Renal cortical epithelial cell (primary cell): ENCODE results near the gene CCDC150. TPM values are rescaled to one million over a fixed set of nuclear protein-coding genes. Genes with fewer than 3 reads are reported as not detected.

Experiments used
- DNase-seq: peaks from one replicate; pipeline ENCODE4 v3.0.0-alpha.2; 2011; ENCODE audit warnings: low read depth
- total RNA-seq: library from RNA; depleted of rRNA; stranded (reverse); fragments of >200 nt; gene quantifications from 2 replicates; pipeline ENCODE4 v1.2.3, GENCODE V29; 2014

The CCDC150 gene
- 3.2 and 4.3 TPM in 2 replicates for total RNA-seq

GRCh38 chr2:196639180-196640030, at the start of gene CCDC150:
CCDC150 (plus strand) TSS chr2:196639715; CDS start chr2:196639767, 52 bp downstream.
- peak; percentile 83 for DNase-seq

- no peak for DNase-seq
Observed at GRCh38 chr2:196590286-196590685, 49.2 kb upstream of the CCDC150 start.

DNA sequence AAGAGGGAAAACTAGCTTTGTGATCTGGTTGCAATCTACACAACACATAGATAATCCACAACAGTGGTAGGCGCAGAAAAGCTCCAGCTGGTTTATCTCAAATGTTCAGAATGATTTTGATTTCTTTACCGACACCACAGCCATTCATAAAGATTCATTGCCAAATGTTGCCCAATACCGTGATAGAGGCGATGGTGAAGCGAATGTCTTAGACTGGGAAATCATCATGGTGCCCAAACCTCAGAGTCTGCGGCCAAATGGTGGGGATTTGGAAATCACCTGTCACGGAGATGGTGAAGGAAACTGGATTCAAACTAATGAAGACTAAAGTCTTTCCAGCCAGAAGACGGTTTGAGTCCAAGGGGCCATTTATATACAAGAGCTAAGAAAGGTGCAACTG, 48.5 kb upstream of the CCDC150 start:
- DNase-seq, result no peak

DNA sequence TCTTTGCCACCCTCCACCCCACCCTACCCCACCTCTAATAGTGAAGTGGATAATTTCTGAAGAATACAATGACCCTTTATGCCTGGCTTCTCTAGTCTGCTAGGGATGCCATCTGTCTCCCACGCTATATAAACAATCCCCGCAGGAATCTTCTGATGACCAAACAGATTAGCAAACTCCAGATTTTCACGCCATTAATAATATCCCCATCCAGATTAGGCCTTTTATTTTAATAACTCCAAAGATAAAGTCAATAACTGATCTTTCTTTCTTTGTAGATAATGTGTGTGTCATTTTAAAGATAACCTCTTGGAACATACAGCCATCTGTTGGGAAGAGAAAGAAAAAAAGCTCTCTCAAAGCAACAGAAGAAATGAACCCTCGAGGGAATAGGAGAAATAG, 47.9 kb upstream of the CCDC150 start:
- no peak for DNase-seq

GRCh38 chr2:196592331-196592910, 47.1 kb upstream of the CCDC150 start:
- no peak for DNase-seq

DNA sequence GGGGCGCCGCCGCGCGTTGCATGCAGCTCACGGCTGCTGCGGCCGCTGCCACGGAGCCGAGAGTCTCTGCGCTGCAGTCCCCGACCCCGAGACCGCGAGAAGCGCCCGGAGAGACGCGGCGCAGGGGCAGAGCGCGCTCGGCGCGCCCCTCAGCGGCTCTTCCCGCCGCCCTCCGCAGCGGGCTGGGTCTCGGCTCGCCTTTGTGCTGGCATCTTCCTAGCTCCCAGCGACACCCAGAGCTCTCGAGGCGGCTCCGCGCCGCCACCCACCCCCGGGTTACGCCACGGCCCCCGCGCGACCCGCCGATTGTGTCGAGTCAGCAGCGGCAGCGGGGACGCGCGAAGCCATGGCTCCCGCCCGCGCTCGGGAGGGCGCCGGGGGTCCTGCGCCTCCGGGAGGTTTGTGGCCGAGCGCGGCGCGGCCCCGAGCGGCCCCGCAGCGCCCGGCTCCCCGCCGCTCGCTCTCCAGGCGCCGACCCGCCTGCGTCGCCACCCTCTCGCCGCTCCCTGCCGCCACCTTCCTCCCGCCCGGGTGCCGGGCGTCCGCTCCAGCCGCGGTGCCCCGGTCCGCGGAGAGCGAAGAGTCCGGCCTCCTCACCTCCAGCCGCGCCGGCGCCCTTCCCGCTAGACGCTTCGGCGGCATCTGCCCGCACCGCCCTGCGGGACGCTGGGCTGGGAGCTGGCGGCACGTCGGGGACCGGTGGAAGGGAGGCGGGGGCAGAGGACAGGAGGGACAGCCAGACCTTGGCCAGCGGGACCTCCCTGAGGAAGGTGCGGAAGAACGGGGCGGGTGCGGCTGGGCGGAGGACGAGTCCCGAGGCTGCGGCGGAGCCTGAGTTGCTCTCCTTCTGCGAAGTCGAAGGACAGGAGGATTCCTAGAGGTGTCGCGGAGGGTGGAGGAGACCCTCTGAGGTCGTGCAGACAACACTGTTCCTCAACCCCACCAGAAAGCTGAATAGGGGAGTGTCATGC, 46.3 kb upstream of the CCDC150 start, which contains the start of gene HECW2:
HECW2 (minus strand) TSS at position 644 of the 971 bp plus-strand sequence.
- DNase-seq, result no peak

- DNase-seq, result no peak
Observed at GRCh38 chr2:196594158-196594557, 45.4 kb upstream of the CCDC150 start.

GRCh38 chr2:196597531-196597930, 42.0 kb upstream of the CCDC150 start:
- DNase-seq, result no peak

- no peak for DNase-seq
Observed at GRCh38 chr2:196598412-196598811, 41.1 kb upstream of the CCDC150 start.

GRCh38 chr2:196598846-196599245, 40.7 kb upstream of the CCDC150 start:
- DNase-seq, result no peak

DNA sequence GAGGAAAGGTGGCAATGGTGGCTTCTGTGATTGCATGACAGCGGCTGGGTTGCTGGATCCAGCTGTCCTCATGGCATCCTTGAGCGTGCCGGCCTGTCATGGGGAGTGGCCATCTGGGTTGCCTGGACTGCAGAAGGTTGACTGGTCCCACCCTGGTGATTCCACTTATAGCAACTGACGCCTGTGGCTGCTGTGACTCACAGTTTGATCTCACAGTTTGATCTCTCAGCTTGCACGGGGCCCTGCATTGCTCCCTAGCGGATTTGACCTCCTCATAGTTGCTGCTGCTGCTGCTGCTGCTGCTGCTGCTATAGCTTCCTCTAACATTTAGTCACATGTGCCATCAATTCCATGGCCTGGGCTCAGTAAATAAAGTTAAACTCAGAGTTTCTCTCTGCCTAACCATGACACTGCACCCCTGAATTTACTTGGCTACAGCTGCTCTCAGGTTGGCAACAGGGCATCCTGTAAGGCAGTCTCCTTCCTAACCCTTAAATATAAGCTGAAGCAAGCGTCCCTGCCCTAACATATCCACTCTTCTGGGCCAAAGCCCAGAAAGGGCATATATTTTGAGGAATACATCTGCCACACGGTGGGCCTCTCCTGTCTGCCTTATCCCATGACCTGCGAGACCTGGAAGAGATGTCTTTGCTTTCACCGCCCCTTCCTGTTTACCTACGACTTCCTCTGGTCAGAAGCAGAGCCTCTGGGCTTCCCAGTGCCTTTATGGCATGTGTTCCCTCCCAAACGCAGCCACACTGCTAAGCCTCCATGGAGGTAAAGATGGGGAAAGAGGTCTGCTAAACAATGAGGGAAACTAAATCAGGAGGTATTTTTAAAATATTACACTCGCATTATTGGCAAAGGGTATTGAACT, 37.8 kb upstream of the CCDC150 start:
- DNase-seq, result peak; percentile 65

DNA sequence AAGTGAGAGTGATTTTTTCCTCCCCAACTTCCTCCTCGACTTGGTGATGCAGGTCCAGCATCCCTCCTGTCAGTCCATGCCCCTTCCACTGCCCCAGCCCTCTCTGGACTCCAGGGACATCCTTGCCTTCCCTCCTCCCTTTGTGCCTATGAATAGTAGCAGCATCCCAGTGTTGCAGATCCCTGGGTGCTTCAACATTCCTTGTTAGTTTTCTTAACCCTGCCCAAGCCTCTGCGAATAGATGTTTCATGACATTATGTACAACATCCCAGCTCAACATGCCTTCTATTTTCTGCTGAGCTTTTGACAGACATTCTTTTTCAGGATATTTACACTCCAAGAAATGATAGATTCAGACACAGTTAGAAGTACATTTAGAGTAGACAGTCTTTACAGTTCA, 35.3 kb upstream of the CCDC150 start:
- DNase-seq, result no peak

- no peak for DNase-seq
Observed at GRCh38 chr2:196606516-196606915, 33.0 kb upstream of the CCDC150 start.

- no peak for DNase-seq
Observed at GRCh38 chr2:196607073-196607472, 32.4 kb upstream of the CCDC150 start.

DNA sequence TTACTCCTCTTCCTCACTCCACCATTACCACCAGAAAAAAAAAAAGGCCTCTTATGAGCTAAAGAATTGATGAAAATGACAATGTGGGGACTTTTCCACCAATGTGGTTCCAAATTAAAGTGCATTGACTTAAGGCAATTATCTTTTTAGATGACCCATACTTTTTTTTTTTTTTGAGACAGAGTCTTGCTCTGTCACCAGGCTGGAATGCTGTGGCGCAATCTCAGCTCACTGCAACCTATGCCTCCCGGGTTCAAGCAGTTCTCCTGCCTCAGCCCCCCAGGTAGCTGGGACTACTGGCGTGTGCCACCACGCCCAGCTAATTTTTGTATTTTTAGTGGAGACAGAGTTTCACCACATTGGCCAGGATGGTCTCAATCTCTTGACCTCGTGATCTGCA, 31.6 kb upstream of the CCDC150 start:
- DNase-seq, result peak; percentile 52

- DNase-seq, result no peak
Observed at GRCh38 chr2:196609806-196610205, 29.7 kb upstream of the CCDC150 start.

DNA sequence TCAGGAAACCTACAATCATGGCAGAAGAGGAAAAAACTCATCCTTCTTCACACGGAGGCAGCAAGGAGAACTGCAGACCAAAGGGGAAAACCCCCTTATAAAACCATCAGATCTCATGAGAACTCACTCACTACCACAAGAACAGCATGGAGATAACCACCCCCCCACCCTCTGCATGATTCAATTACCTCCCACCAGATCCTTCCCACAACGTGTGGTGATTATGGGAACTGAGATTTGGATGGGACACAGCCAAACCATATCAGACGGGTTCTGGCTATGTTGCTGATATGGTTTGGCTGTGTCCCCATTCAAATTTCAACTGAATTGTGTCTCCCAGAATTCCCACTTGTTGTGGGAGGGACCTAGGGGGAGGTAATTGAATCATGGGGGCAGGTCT, 28.7 kb upstream of the CCDC150 start:
- no peak for DNase-seq

GRCh38 chr2:196613302-196613701, 26.2 kb upstream of the CCDC150 start:
- DNase-seq, result no peak

DNA sequence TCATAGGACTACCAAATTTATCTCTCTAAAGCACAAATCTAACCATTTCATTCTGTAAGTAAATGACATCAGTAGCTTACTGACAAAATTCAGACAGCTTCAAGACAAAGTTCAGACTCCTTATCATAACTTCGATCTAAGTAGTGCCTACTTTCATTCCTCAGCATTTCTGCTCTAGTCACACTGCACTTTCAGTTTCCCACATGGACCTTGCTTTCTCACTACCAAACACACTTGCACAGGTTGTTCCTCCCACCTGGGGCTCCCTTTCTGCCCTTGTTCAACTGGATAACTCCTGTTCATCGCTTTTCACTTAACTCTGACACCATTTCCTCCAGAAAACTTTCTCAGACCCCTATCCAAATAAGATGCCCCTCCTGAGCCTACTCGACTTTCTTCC, 22.1 kb upstream of the CCDC150 start:
- DNase-seq, result no peak

- DNase-seq, result no peak
Observed at GRCh38 chr2:196618661-196619060, 20.9 kb upstream of the CCDC150 start.

GRCh38 chr2:196630531-196630930, 9.0 kb upstream of the CCDC150 start:
- DNase-seq, result no peak
